ENCODE data around the gene LRRC4B. TPM values are rescaled to one million over a fixed set of nuclear protein-coding genes. Genes with fewer than 3 reads are reported as not detected.

The LRRC4B gene
- total RNA-seq, 1 donor from 2014 or later, result 21.7 TPM

GRCh38 chr19:50548191-50549058, 19.8 kb downstream of the LRRC4B start:
- Mint-ChIP-seq H3K27me3 (peaks cover 37% of the 10 kb centered on the region), H3K36me3 (no peaks in the 10 kb centered on the region), H3K4me3 (no peak overlapping the region)

GRCh38 chr19:50547385-50548190, 20.6 kb downstream of the LRRC4B start:
- TF ChIP-seq CTCF (conservative IDR thresholded peaks at IDR 0.05), result no peak

More at GRCh38 chr19:50548191-50549058, 19.8 kb downstream of the LRRC4B start:
- Mint-ChIP-seq H3K27ac (no peak overlapping the region), H3K9me3 (no peaks in the 10 kb centered on the region), H3K4me1 (ENCODE audit: unreplicated experiment) (peaks cover 4% of the 10 kb centered on the region)
- no peak for DNase-seq (ENCODE audit: extremely low spot score, unreplicated experiment)
- no peak for TF ChIP-seq CTCF (conservative IDR thresholded peaks at IDR 0.05)

GRCh38 chr19:50546527-50547221, 21.6 kb downstream of the LRRC4B start:
- peaks cover 20% of the 10 kb centered on the region for H3K27me3 Mint-ChIP-seq
- H3K4me1 Mint-ChIP-seq (ENCODE audit: unreplicated experiment), result peaks cover 4% of the 10 kb centered on the region
- no peak overlapping the region for H3K4me3 Mint-ChIP-seq
- no peak overlapping the region for H3K27ac Mint-ChIP-seq
- DNase-seq (ENCODE audit: extremely low spot score, unreplicated experiment), result no peak
- no peak for TF ChIP-seq CTCF (conservative IDR thresholded peaks at IDR 0.05)
- H3K9me3 Mint-ChIP-seq, result no peaks in the 10 kb centered on the region
- no peaks in the 10 kb centered on the region for H3K36me3 Mint-ChIP-seq

More at GRCh38 chr19:50547385-50548190, 20.6 kb downstream of the LRRC4B start:
- H3K27ac Mint-ChIP-seq, result no peak overlapping the region
- DNase-seq (ENCODE audit: extremely low spot score, unreplicated experiment), result no peak
- no peaks in the 10 kb centered on the region for H3K36me3 Mint-ChIP-seq
- no peak overlapping the region for H3K4me3 Mint-ChIP-seq
- H3K4me1 Mint-ChIP-seq (ENCODE audit: unreplicated experiment), result peaks cover 4% of the 10 kb centered on the region
- H3K9me3 Mint-ChIP-seq, result no peaks in the 10 kb centered on the region
- H3K27me3 Mint-ChIP-seq, result peaks cover 28% of the 10 kb centered on the region

GRCh38 chr19:50542943-50543342, 25.3 kb downstream of the LRRC4B start:
- H3K36me3 Mint-ChIP-seq, result no peaks in the 10 kb centered on the region
- no peak overlapping the region for H3K27ac Mint-ChIP-seq
- peaks cover 3% of the 10 kb centered on the region for H3K27me3 Mint-ChIP-seq
- H3K9me3 Mint-ChIP-seq, result no peaks in the 10 kb centered on the region
- no peak for DNase-seq (ENCODE audit: extremely low spot score, unreplicated experiment)
- H3K4me3 Mint-ChIP-seq, result no peak overlapping the region
- peaks cover 4% of the 10 kb centered on the region for H3K4me1 Mint-ChIP-seq (ENCODE audit: unreplicated experiment)
- no peak for TF ChIP-seq CTCF (conservative IDR thresholded peaks at IDR 0.05)

- no peak overlapping the region for H3K4me3 Mint-ChIP-seq
- H3K36me3 Mint-ChIP-seq, result peaks cover 6% of the 10 kb centered on the region
- peak; percentile 88 for DNase-seq (ENCODE audit: extremely low spot score, unreplicated experiment)
- TF ChIP-seq CTCF (conservative IDR thresholded peaks at IDR 0.05), result peak; percentile 93
- H3K27ac Mint-ChIP-seq, result no peak overlapping the region
- peaks cover 5% of the 10 kb centered on the region for H3K27me3 Mint-ChIP-seq
- peaks cover 6% of the 10 kb centered on the region for H3K9me3 Mint-ChIP-seq
- peaks cover 9% of the 10 kb centered on the region for H3K4me1 Mint-ChIP-seq (ENCODE audit: unreplicated experiment)
Measured at GRCh38 chr19:50537769-50538230, 30.4 kb downstream of the LRRC4B start.

Measured in type B pancreatic cell (in vitro differentiated cells).